ENCODE measurements around the gene ONECUT3. TPM values are rescaled to one million over a fixed set of nuclear protein-coding genes. Genes with fewer than 3 reads are reported as not detected.
A peak's percentile ranks its signal among the peaks of the same experiment; 100 is the strongest.

ONECUT3 gene
- total and polyA plus RNA-seq, 2 of the 4 experiments (the other 2 are of a cell fraction): not detected

DNA sequence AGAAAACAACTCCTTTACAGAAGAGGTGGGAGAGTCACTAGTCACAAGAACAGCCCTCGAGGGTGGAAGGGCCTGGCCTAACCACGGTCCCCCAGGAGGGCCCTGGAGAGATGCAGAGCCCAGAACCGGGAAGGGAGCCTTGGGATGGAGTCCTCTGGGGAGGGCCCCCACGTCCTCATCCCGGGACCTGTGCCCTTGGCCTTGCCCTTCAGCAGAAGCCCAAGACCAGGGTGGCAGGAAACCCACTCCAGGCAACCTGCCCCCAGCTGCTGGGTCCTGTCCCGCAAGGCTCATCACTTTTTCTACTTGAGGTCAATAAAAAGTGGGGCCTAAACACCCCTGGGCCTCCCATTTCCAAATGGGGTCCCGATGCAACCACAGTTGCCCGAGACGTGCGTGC lies 61.1 kb downstream of the ONECUT3 start:
- Histone ChIP-seq H4K5ac (ENCODE audit: low read depth, low read length) (no peak overlapping the region), H3K56ac (ENCODE audit: extremely low read depth, insufficient read depth, low read length) (no peak overlapping the region), H4K91ac (ENCODE audit: insufficient read depth, low read depth, low read length) (no peak overlapping the region), H3K36me3 (ENCODE audit: control insufficient read depth, insufficient read depth, low read length) (peaks cover 28% of the 10 kb centered on the region), H3K18ac (ENCODE audit: low read depth, low read length) (no peak overlapping the region), H3K79me1 (ENCODE audit: low read depth in 1 of 2, low read length in 2 of 2) (peaks cover 0 to 9% of the 10 kb centered on the region in 2 experiments; a peak in 2 of 4 replicates), H2AK9ac (replicated peaks; ENCODE audit: low read depth, low read length, poor library complexity) (peak overlapping the region; percentile 31), H3K9me3 (ENCODE audit: control insufficient read depth, insufficient read depth, low read length) (no peaks in the 10 kb centered on the region), H2BK15ac (ENCODE audit: low read depth, low read length) (no peak overlapping the region), H2AFZ (replicated peaks; ENCODE audit: low read length, poor library complexity) (no peak overlapping the region), H4K8ac (ENCODE audit: low read depth in 2 of 2, low read length in 2 of 2) (no peak overlapping the region), H3K9ac (ENCODE audit: low read depth, low read length) (no peak overlapping the region), H2AK5ac (ENCODE audit: low read depth, low read length) (no peak overlapping the region), H2BK20ac (ENCODE audit: low read depth, low read length) (no peak overlapping the region), H2BK120ac (ENCODE audit: low read depth, low read length) (no peak overlapping the region), H3K14ac (replicated peaks; ENCODE audit: low read depth, low read length) (no peak overlapping the region), H3K4me1 (ENCODE audit: control insufficient read depth, insufficient read depth, low read length) (peaks cover 8% of the 10 kb centered on the region), H3K9me1 (ENCODE audit: insufficient read depth, low read length) (peaks cover 4% of the 10 kb centered on the region; the same call in 1 of the 2 replicates), H3K27me3 (ENCODE audit: control insufficient read depth, insufficient read depth, low read length) (no peaks in the 10 kb centered on the region), H2BK5ac (ENCODE audit: low read depth, low read length, poor library complexity, severe bottlenecking) (no peak overlapping the region), H3K23ac (ENCODE audit: low read depth, low read length) (no peak overlapping the region), H3K4me2 (ENCODE audit: low read depth, low read length) (no peak overlapping the region), H3K27ac (ENCODE audit: insufficient read depth, low read length) (no peak overlapping the region), H4K20me1 (ENCODE audit: insufficient read depth, low read length) (no peaks in the 10 kb centered on the region; the same call in 1 of the 2 replicates), H3K4ac (ENCODE audit: low read depth, low read length) (no peak overlapping the region), H3K4me3 (ENCODE audit: insufficient read depth, low read depth, low read length) (no peak overlapping the region)
- BruUV-seq (replicated peaks): no TSS peak
- TF ChIP-seq, protein P1, sequence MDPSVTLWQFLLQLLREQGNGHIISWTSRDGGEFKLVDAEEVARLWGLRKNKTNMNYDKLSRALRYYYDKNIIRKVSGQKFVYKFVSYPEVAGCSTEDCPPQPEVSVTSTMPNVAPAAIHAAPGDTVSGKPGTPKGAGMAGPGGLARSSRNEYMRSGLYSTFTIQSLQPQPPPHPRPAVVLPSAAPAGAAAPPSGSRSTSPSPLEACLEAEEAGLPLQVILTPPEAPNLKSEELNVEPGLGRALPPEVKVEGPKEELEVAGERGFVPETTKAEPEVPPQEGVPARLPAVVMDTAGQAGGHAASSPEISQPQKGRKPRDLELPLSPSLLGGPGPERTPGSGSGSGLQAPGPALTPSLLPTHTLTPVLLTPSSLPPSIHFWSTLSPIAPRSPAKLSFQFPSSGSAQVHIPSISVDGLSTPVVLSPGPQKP (IDR thresholded peaks at IDR 0.05; ENCODE audit: borderline replicate concordance, low read depth, low read length): no peak
- no peak for TF ChIP-seq MAFK (IDR thresholded peaks at IDR 0.05; ENCODE audit: low read depth, low read length)
- no peak for TF ChIP-seq MXI1 (IDR thresholded peaks at IDR 0.05; ENCODE audit: borderline replicate concordance, low read depth, low read length)
- TF ChIP-seq RAD21 (IDR thresholded peaks at IDR 0.05; ENCODE audit: low read length): no peak
- no peak for TF ChIP-seq BHLHE40 (IDR thresholded peaks at IDR 0.05; ENCODE audit: low read depth, low read length)
- no peak for TF ChIP-seq CHD1 (IDR thresholded peaks at IDR 0.05; ENCODE audit: low read depth, low read length)
- TF ChIP-seq RFX5 (IDR thresholded peaks at IDR 0.05; ENCODE audit: low read depth, low read length): no peak
- no peak for TF ChIP-seq FOS (IDR thresholded peaks at IDR 0.05; ENCODE audit: low read depth, low read length)
- no peak for TF ChIP-seq POLR2A (IDR thresholded peaks at IDR 0.05; ENCODE audit: low read depth, low read length)
- dilution Hi-C loops (cut with HindIII; ENCODE audit: low sequenced_read_pairs, unreplicated experiment): no loop called here
- CTCF ChIA-PET: no interaction called here
- POLR2A ChIA-PET (ENCODE audit: unreplicated experiment): no interaction called here
- in situ Hi-C loops (cut with MboI; ENCODE audit: low sequenced_read_pairs): no loop called here
- 93% methylated on average over 6 of the region's 10 CpGs; no CpG with 5 or more reads in 1 of the 2 experiments for WGBS, 2 experiments (ENCODE audit: extremely low coverage in 2 of 2, insufficient read length in 1 of 2)
- no peak for DNase-seq
- intact Hi-C loops (cut with micrococcal nuclease): no loop called here
- ATAC-seq (ENCODE audit: low read depth): no peak
